ENCODE data around the gene LTBP2.

LTBP2 gene

GRCh38 chr14:74572726-74573301 is 39.2 kb downstream of the LTBP2 start:
- Histone ChIP-seq H3K9me3 (ENCODE audit: control insufficient read depth, low read length) (no peaks in the 10 kb centered on the region), H3K27me3 (ENCODE audit: control insufficient read depth, insufficient read depth, low read length) (no peaks in the 10 kb centered on the region), H3K9ac (ENCODE audit: low read length) (no peak overlapping the region), H3K4me3 (ENCODE audit: low read length) (no peak overlapping the region), H3K36me3 (ENCODE audit: control insufficient read depth, insufficient read depth, low read length) (no peaks in the 10 kb centered on the region), H3K4me1 (ENCODE audit: control insufficient read depth, insufficient read depth, low read length) (peaks cover 9% of the 10 kb centered on the region)

- no peaks in the 10 kb centered on the region for H3K27me3 ChIP-seq (ENCODE audit: control insufficient read depth, insufficient read depth, low read length)
- H3K9ac ChIP-seq (ENCODE audit: low read length), result no peak overlapping the region
- H3K4me3 ChIP-seq (ENCODE audit: low read length), result no peak overlapping the region
- H3K4me1 ChIP-seq (ENCODE audit: control insufficient read depth, insufficient read depth, low read length), result peaks cover 9% of the 10 kb centered on the region
- H3K36me3 ChIP-seq (ENCODE audit: control insufficient read depth, insufficient read depth, low read length), result no peaks in the 10 kb centered on the region
- H3K9me3 ChIP-seq (ENCODE audit: control insufficient read depth, low read length), result no peaks in the 10 kb centered on the region
These were observed 39.9 kb downstream of the LTBP2 start for GRCh38 chr14:74571901-74572725.

- no peaks in the 10 kb centered on the region for H3K27me3 ChIP-seq (ENCODE audit: control insufficient read depth, insufficient read depth, low read length)
- no peaks in the 10 kb centered on the region for H3K9me3 ChIP-seq (ENCODE audit: control insufficient read depth, low read length)
- no peaks in the 10 kb centered on the region for H3K36me3 ChIP-seq (ENCODE audit: control insufficient read depth, insufficient read depth, low read length)
- H3K4me3 ChIP-seq (ENCODE audit: low read length), result no peak overlapping the region
- peaks cover 9% of the 10 kb centered on the region for H3K4me1 ChIP-seq (ENCODE audit: control insufficient read depth, insufficient read depth, low read length)
- no peak overlapping the region for H3K9ac ChIP-seq (ENCODE audit: low read length)
These were observed 40.6 kb downstream of the LTBP2 start for GRCh38 chr14:74571441-74571841.

- peaks cover 9% of the 10 kb centered on the region for H3K4me1 ChIP-seq (ENCODE audit: control insufficient read depth, insufficient read depth, low read length)
- no peaks in the 10 kb centered on the region for H3K27me3 ChIP-seq (ENCODE audit: control insufficient read depth, insufficient read depth, low read length)
- no peaks in the 10 kb centered on the region for H3K9me3 ChIP-seq (ENCODE audit: control insufficient read depth, low read length)
- H3K9ac ChIP-seq (ENCODE audit: low read length), result no peak overlapping the region
- H3K36me3 ChIP-seq (ENCODE audit: control insufficient read depth, insufficient read depth, low read length), result no peaks in the 10 kb centered on the region
- no peak overlapping the region for H3K4me3 ChIP-seq (ENCODE audit: low read length)
These were observed 41.3 kb downstream of the LTBP2 start for GRCh38 chr14:74570696-74571095.

- H3K9ac ChIP-seq (ENCODE audit: low read length), result no peak overlapping the region
- no peak overlapping the region for H3K4me3 ChIP-seq (ENCODE audit: low read length)
- peaks cover 9% of the 10 kb centered on the region for H3K4me1 ChIP-seq (ENCODE audit: control insufficient read depth, insufficient read depth, low read length)
- H3K9me3 ChIP-seq (ENCODE audit: control insufficient read depth, low read length), result no peaks in the 10 kb centered on the region
- H3K27me3 ChIP-seq (ENCODE audit: control insufficient read depth, insufficient read depth, low read length), result peaks cover 3% of the 10 kb centered on the region
- H3K36me3 ChIP-seq (ENCODE audit: control insufficient read depth, insufficient read depth, low read length), result no peaks in the 10 kb centered on the region
These were observed 42.0 kb downstream of the LTBP2 start for GRCh38 chr14:74569806-74570591.

- Histone ChIP-seq H3K9me3 (ENCODE audit: control insufficient read depth, low read length) (no peaks in the 10 kb centered on the region), H3K4me1 (ENCODE audit: control insufficient read depth, insufficient read depth, low read length) (peaks cover 9% of the 10 kb centered on the region), H3K36me3 (ENCODE audit: control insufficient read depth, insufficient read depth, low read length) (no peaks in the 10 kb centered on the region), H3K9ac (ENCODE audit: low read length) (no peak overlapping the region), H3K4me3 (ENCODE audit: low read length) (no peak overlapping the region), H3K27me3 (ENCODE audit: control insufficient read depth, insufficient read depth, low read length) (peaks cover 3% of the 10 kb centered on the region)
These were observed 42.6 kb downstream of the LTBP2 start for GRCh38 chr14:74569387-74569786.

GRCh38 chr14:74568911-74569310 is 43.1 kb downstream of the LTBP2 start:
- no peaks in the 10 kb centered on the region for H3K36me3 ChIP-seq (ENCODE audit: control insufficient read depth, insufficient read depth, low read length)
- H3K4me3 ChIP-seq (ENCODE audit: low read length), result no peak overlapping the region
- H3K4me1 ChIP-seq (ENCODE audit: control insufficient read depth, insufficient read depth, low read length), result peaks cover 9% of the 10 kb centered on the region
- H3K9me3 ChIP-seq (ENCODE audit: control insufficient read depth, low read length), result no peaks in the 10 kb centered on the region
- no peak overlapping the region for H3K9ac ChIP-seq (ENCODE audit: low read length)
- peaks cover 3% of the 10 kb centered on the region for H3K27me3 ChIP-seq (ENCODE audit: control insufficient read depth, insufficient read depth, low read length)

- H3K27me3 ChIP-seq (ENCODE audit: control insufficient read depth, insufficient read depth, low read length), result peaks cover 3% of the 10 kb centered on the region
- no peaks in the 10 kb centered on the region for H3K9me3 ChIP-seq (ENCODE audit: control insufficient read depth, low read length)
- H3K36me3 ChIP-seq (ENCODE audit: control insufficient read depth, insufficient read depth, low read length), result no peaks in the 10 kb centered on the region
- no peak overlapping the region for H3K4me3 ChIP-seq (ENCODE audit: low read length)
- H3K9ac ChIP-seq (ENCODE audit: low read length), result no peak overlapping the region
- H3K4me1 ChIP-seq (ENCODE audit: control insufficient read depth, insufficient read depth, low read length), result peaks cover 9% of the 10 kb centered on the region
These were observed 43.7 kb downstream of the LTBP2 start for GRCh38 chr14:74568380-74568649.

- Histone ChIP-seq H3K27me3 (ENCODE audit: control insufficient read depth, insufficient read depth, low read length) (peaks cover 3% of the 10 kb centered on the region), H3K9me3 (ENCODE audit: control insufficient read depth, low read length) (no peaks in the 10 kb centered on the region), H3K9ac (ENCODE audit: low read length) (no peak overlapping the region), H3K4me1 (ENCODE audit: control insufficient read depth, insufficient read depth, low read length) (peaks cover 4% of the 10 kb centered on the region), H3K36me3 (ENCODE audit: control insufficient read depth, insufficient read depth, low read length) (no peaks in the 10 kb centered on the region), H3K4me3 (ENCODE audit: low read length) (no peak overlapping the region)
These were observed 44.2 kb downstream of the LTBP2 start for GRCh38 chr14:74567646-74568379.

GRCh38 chr14:74567219-74567618 is 44.8 kb downstream of the LTBP2 start:
- H3K9ac ChIP-seq (ENCODE audit: low read length), result no peak overlapping the region

GRCh38 chr14:74566174-74567141 is 45.6 kb downstream of the LTBP2 start:
- Histone ChIP-seq H3K27me3 (ENCODE audit: control insufficient read depth, insufficient read depth, low read length) (peaks cover 3% of the 10 kb centered on the region), H3K4me1 (ENCODE audit: control insufficient read depth, insufficient read depth, low read length) (no peaks in the 10 kb centered on the region), H3K36me3 (ENCODE audit: control insufficient read depth, insufficient read depth, low read length) (no peaks in the 10 kb centered on the region), H3K9ac (ENCODE audit: low read length) (no peak overlapping the region), H3K4me3 (ENCODE audit: low read length) (no peak overlapping the region), H3K9me3 (ENCODE audit: control insufficient read depth, low read length) (no peaks in the 10 kb centered on the region)

More at GRCh38 chr14:74567219-74567618, 44.8 kb downstream of the LTBP2 start:
- no peak overlapping the region for H3K4me3 ChIP-seq (ENCODE audit: low read length)
- H3K9me3 ChIP-seq (ENCODE audit: control insufficient read depth, low read length), result no peaks in the 10 kb centered on the region
- no peaks in the 10 kb centered on the region for H3K36me3 ChIP-seq (ENCODE audit: control insufficient read depth, insufficient read depth, low read length)
- H3K27me3 ChIP-seq (ENCODE audit: control insufficient read depth, insufficient read depth, low read length), result peaks cover 3% of the 10 kb centered on the region
- H3K4me1 ChIP-seq (ENCODE audit: control insufficient read depth, insufficient read depth, low read length), result no peaks in the 10 kb centered on the region
